RWPE2 (cell line): ENCODE data around the gene KCNE3.

Experiments used
- ATAC-seq: fragments of 200-7000 bp; cut with Tn5 transposase; 3 replicates; pipeline ENCODE4 v1.9.1; 2021; ENCODE audit warnings: low read depth
- DNase-seq: peaks from one replicate; pipeline ENCODE4 v3.0.0-alpha.2; 2020; ENCODE audit warnings: low spot score
- H3K27ac ChIP-seq: fragments of 450-650 bp; 2 replicates; pipeline ENCODE4 v1.5.1; 2017; ENCODE audit warnings: mild to moderate bottlenecking; ENCODE audit not compliant: poor library complexity, severe bottlenecking
- H3K27me3 ChIP-seq: fragments of 250-450 bp; sonication (Bioruptor Pico); 2 replicates; pipeline ENCODE4 v1.5.1; 2021; ENCODE audit warnings: mild to moderate bottlenecking, moderate library complexity; ENCODE audit not compliant: insufficient read depth, poor library complexity, severe bottlenecking
- H3K36me3 ChIP-seq: fragments of 250-450 bp; sonication (Bioruptor Pico); 2 replicates; pipeline ENCODE4 v1.5.1; 2020; ENCODE audit warnings: low read depth, mild to moderate bottlenecking, moderate library complexity
- H3K4me1 ChIP-seq: fragments of 250-450 bp; sonication (Bioruptor Pico); 2 replicates; pipeline ENCODE4 v1.5.1; 2021; ENCODE audit warnings: mild to moderate bottlenecking, moderate library complexity; ENCODE audit not compliant: insufficient read depth, poor library complexity, severe bottlenecking
- H3K4me3 ChIP-seq: fragments of 250-450 bp; sonication (Bioruptor Pico); 2 replicates; pipeline ENCODE4 v1.5.1; 2021; ENCODE audit warnings: mild to moderate bottlenecking, moderate library complexity; ENCODE audit not compliant: severe bottlenecking
- H3K9me3 ChIP-seq: fragments of 250-450 bp; sonication (Bioruptor Pico); 2 replicates; pipeline ENCODE4 v1.5.1; 2021; ENCODE audit warnings: mild to moderate bottlenecking, moderate library complexity; ENCODE audit not compliant: severe bottlenecking
- CTCF ChIP-seq: fragments of 450-650 bp; IDR thresholded peaks from one replicate; pipeline ENCODE4 v1.5.1; 2017; ENCODE audit warnings: mild to moderate bottlenecking, moderate library complexity; ENCODE audit not compliant: poor library complexity, severe bottlenecking

The KCNE3 gene

DNA sequence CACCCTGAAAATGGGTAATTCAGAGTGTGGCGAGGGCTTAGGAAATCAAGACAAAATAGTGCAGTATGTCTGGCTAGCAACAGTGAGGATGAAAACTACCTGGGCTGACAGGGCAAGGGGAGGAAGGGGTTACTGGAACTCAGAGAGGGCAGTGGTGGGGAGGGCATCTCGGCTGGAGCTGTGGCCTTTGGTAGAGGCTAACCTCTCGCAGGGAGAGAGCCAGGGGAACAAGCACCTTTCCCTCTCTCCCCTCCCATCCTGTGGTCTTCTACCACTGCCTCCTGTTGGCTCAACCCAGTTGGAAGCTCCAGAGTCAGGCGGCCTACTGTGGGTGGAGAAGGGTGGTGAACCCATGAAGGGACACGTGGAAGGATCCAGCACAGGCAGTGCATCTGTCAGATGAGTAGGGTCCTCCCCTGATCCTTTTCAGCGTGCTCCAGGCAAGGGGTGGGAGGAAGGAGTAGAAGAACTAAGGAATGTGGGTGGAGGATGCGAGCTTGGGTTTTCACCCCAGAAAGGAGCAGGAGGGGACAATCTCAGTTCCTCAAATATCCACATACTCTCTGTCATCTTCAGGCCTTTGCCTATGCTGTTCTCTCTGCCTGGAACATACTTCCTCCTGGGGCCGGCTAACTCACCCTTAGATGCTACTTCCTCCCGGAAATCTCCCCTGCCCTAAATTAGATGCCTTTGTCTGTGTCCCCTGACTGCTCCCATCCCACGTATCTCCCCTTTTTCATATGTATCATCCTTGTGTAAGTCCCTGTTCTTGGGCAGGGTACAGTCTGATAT, 6.2 kb upstream of the KCNE3 start:
- H3K27ac ChIP-seq, result no peak overlapping the region
- no peaks in the 10 kb centered on the region for H3K27me3 ChIP-seq
- no peaks in the 10 kb centered on the region for H3K36me3 ChIP-seq
- H3K9me3 ChIP-seq, result no peaks in the 10 kb centered on the region
- ATAC-seq (no peak), DNase-seq (no peak)
- no peaks in the 10 kb centered on the region for H3K4me1 ChIP-seq
- H3K4me3 ChIP-seq, result no peak overlapping the region
- TF ChIP-seq CTCF, result no peak

DNA sequence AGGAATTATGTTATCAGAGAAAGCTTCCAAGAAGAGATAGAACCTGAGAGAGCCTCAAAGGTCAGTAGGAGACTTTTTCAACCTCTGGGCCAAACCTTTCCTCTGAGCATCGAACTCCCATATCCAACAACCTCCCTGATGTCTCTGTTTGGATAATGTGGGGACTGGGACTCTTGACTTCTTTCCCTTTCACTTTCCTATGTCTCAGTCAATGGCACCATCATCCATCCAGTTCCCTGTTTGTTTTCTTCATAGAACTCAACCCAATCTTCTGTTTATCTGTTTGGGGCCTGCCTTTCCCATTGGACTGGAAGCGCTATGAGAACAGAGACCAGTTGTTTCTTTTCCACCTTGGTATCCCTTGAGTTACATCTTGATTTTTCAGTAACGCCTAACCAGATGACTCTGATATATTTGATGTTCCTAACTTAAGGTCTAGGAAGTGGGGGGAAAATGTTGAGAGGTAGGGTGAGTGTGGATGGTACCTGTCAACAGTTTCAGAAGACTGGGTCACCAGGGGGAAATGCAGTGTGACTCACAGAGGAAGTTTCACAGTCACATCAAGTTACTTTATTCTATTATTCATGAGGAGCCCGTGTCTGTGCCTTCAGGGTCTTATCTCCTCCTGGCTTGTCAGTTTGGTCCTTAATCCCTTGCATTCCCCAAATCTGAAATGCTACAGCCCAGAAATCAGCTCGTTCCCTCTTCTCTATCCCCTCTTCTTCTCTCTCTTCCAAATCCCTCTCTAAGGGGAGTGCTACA, 4.5 kb upstream of the KCNE3 start:
- H3K27ac ChIP-seq, result no peak overlapping the region
- TF ChIP-seq CTCF, result no peak
- no peak for ATAC-seq

DNA sequence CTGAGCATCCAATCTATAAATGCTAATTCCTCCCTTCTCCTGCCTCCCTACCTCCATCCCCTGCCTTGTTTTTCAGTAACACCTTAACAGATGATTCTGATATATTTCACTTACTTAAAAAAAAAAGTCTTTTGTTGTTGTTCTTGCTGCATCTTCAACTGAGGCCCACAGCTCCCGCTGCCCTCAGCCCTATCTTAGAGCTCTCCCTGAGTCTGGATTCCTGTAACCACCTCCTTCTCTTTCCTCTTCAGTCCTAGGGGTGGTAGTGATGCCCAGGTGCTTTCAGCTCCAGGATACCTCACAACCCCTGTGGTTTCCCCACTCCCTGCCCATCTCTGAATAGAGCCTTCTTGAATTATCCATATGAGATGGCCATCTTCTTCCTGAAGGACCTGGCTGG, 3.7 kb upstream of the KCNE3 start:
- ATAC-seq, result no peak
- no peak for TF ChIP-seq CTCF
- Histone ChIP-seq H3K4me1 (no peaks in the 10 kb centered on the region), H3K27me3 (no peaks in the 10 kb centered on the region), H3K36me3 (no peaks in the 10 kb centered on the region), H3K4me3 (no peak overlapping the region), H3K9me3 (no peaks in the 10 kb centered on the region), H3K27ac (no peak overlapping the region)
- no peak for DNase-seq

More for the DNA sequence above, 4.5 kb upstream of the KCNE3 start:
- Histone ChIP-seq H3K36me3 (no peaks in the 10 kb centered on the region), H3K4me3 (no peak overlapping the region), H3K4me1 (no peaks in the 10 kb centered on the region), H3K9me3 (no peaks in the 10 kb centered on the region), H3K27me3 (no peaks in the 10 kb centered on the region)
- DNase-seq, result no peak

DNA sequence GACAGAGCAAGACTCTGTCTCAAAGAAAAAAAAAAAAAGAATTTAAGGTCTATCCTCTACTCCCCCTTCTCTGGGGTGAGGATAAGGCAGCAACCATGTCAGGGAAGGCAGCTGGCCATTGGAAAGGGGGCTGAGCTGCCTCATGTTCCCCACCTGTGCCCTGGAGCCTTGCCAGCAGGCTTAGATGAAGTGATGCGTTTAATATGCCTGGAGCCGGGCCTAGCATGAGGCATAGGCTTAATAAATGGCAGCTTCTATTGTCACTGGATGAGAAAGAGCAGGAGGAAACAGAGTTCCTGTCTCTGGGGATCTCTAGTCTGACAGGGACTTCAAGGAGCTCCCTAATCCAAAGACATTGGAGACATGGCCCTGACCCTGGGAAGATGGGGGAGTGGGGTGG, 3.2 kb upstream of the KCNE3 start:
- no peak for TF ChIP-seq CTCF
- H3K4me3 ChIP-seq, result no peak overlapping the region
- no peak for DNase-seq

DNA sequence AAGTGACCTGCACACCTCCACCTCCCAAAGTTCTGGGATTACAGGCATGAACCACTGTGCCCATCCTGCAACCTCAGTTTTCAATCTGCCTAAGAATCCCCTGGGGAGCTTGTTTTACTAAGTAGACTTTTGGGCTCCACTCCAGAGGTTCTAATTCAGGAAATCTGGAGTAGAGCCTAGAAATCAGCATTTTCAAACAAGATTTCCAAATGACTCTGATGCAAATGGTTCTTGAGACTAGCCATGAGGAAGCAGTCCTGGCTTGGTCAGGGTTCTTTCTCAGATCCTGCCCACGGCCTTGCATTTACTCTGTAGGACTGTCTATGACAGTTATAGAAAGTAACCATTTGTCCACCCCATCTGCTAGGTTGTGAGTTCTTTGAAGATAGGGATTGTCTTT, 1.6 kb upstream of the KCNE3 start:
- no peak overlapping the region for H3K27ac ChIP-seq
- H3K4me3 ChIP-seq, result no peak overlapping the region
- ATAC-seq (no peak), DNase-seq (no peak)
- TF ChIP-seq CTCF, result no peak
- H3K9me3 ChIP-seq, result no peaks in the 10 kb centered on the region
- H3K36me3 ChIP-seq, result no peaks in the 10 kb centered on the region
- no peaks in the 10 kb centered on the region for H3K27me3 ChIP-seq
- no peaks in the 10 kb centered on the region for H3K4me1 ChIP-seq

More for the DNA sequence above, 3.2 kb upstream of the KCNE3 start:
- Histone ChIP-seq H3K9me3 (no peaks in the 10 kb centered on the region), H3K27me3 (no peaks in the 10 kb centered on the region), H3K27ac (no peak overlapping the region), H3K36me3 (no peaks in the 10 kb centered on the region), H3K4me1 (no peaks in the 10 kb centered on the region)
- no peak for ATAC-seq
